ENCODE measurements around the gene RHBG.
A peak's percentile ranks its signal among the peaks of the same experiment; 100 is the strongest.

DNA sequence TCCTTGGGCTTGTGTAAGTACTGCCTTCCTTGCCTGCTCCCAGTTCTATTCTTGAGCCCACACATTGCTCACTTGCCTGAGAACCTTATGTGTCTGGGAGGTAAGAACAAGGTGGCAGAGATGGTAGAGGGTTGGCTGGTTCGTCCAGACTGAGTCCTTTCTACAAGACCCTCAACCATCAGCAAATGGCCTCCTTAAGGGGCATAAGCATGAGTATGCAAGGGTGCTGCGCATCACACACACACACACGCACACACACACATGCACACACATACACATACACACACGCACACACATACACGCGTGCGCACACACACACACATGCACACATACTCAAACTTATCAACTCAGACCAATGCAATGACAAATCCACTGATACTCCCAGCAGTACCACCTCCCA, 56.9 kb downstream of the RHBG start:
- no peak for TF ChIP-seq JUNB (IDR thresholded peaks at IDR 0.05; ENCODE audit: unreplicated experiment)
- TF ChIP-seq, protein P1, sequence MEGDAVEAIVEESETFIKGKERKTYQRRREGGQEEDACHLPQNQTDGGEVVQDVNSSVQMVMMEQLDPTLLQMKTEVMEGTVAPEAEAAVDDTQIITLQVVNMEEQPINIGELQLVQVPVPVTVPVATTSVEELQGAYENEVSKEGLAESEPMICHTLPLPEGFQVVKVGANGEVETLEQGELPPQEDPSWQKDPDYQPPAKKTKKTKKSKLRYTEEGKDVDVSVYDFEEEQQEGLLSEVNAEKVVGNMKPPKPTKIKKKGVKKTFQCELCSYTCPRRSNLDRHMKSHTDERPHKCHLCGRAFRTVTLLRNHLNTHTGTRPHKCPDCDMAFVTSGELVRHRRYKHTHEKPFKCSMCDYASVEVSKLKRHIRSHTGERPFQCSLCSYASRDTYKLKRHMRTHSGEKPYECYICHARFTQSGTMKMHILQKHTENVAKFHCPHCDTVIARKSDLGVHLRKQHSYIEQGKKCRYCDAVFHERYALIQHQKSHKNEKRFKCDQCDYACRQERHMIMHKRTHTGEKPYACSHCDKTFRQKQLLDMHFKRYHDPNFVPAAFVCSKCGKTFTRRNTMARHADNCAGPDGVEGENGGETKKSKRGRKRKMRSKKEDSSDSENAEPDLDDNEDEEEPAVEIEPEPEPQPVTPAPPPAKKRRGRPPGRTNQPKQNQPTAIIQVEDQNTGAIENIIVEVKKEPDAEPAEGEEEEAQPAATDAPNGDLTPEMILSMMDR (conservative IDR thresholded peaks at IDR 0.05; ENCODE audit: low read depth in 2 of 2) = no peak
- TF ChIP-seq, protein P2, sequence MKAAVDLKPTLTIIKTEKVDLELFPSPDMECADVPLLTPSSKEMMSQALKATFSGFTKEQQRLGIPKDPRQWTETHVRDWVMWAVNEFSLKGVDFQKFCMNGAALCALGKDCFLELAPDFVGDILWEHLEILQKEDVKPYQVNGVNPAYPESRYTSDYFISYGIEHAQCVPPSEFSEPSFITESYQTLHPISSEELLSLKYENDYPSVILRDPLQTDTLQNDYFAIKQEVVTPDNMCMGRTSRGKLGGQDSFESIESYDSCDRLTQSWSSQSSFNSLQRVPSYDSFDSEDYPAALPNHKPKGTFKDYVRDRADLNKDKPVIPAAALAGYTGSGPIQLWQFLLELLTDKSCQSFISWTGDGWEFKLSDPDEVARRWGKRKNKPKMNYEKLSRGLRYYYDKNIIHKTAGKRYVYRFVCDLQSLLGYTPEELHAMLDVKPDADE (IDR thresholded peaks at IDR 0.05) = no peak
- TF ChIP-seq, protein P3, sequence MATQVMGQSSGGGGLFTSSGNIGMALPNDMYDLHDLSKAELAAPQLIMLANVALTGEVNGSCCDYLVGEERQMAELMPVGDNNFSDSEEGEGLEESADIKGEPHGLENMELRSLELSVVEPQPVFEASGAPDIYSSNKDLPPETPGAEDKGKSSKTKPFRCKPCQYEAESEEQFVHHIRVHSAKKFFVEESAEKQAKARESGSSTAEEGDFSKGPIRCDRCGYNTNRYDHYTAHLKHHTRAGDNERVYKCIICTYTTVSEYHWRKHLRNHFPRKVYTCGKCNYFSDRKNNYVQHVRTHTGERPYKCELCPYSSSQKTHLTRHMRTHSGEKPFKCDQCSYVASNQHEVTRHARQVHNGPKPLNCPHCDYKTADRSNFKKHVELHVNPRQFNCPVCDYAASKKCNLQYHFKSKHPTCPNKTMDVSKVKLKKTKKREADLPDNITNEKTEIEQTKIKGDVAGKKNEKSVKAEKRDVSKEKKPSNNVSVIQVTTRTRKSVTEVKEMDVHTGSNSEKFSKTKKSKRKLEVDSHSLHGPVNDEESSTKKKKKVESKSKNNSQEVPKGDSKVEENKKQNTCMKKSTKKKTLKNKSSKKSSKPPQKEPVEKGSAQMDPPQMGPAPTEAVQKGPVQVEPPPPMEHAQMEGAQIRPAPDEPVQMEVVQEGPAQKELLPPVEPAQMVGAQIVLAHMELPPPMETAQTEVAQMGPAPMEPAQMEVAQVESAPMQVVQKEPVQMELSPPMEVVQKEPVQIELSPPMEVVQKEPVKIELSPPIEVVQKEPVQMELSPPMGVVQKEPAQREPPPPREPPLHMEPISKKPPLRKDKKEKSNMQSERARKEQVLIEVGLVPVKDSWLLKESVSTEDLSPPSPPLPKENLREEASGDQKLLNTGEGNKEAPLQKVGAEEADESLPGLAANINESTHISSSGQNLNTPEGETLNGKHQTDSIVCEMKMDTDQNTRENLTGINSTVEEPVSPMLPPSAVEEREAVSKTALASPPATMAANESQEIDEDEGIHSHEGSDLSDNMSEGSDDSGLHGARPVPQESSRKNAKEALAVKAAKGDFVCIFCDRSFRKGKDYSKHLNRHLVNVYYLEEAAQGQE (IDR thresholded peaks at IDR 0.05; ENCODE audit: unreplicated experiment) = no peak
- TF ChIP-seq EZH2 (IDR thresholded peaks at IDR 0.05; ENCODE audit: low read depth, unreplicated experiment) = peak; percentile 29
- no peak for TF ChIP-seq POLR2AphosphoS5 (IDR thresholded peaks at IDR 0.05; ENCODE audit: low read depth)

Data from GM23338 (cell line).